GM18909 (cell line): ENCODE measurements around the gene CCDC28B.

Experiments
- ATAC-seq: cut with Tn5 transposase; IDR thresholded peaks from one replicate; pipeline ENCODE4 v1.9.1; 2021; ENCODE audit warnings: mild to moderate bottlenecking; ENCODE audit not compliant: unreplicated experiment, poor library complexity

CCDC28B gene

GRCh38 chr1:32192220-32192948 lies 8.0 kb upstream of the CCDC28B start:
- ATAC-seq = no peak

GRCh38 chr1:32194984-32195383 lies 5.4 kb upstream of the CCDC28B start:
- ATAC-seq = no peak

- ATAC-seq = no peak
Observed at GRCh38 chr1:32195531-32195930, 4.9 kb upstream of the CCDC28B start.

- no peak for ATAC-seq
Observed at GRCh38 chr1:32195972-32196823, 4.2 kb upstream of the CCDC28B start.

GRCh38 chr1:32197074-32197473 lies 3.3 kb upstream of the CCDC28B start:
- ATAC-seq = no peak

GRCh38 chr1:32197837-32198236 lies 2.6 kb upstream of the CCDC28B start:
- ATAC-seq = no peak

GRCh38 chr1:32198237-32199042 lies 2.0 kb upstream of the CCDC28B start:
- ATAC-seq = no peak

- no peak for ATAC-seq
Observed at GRCh38 chr1:32199043-32199716, 1.2 kb upstream of the CCDC28B start.

GRCh38 chr1:32199717-32200072 lies 700 bp upstream of the CCDC28B start:
- no peak for ATAC-seq

GRCh38 chr1:32201011-32201855 lies 838 bp downstream of the CCDC28B start:
- peak; percentile 45 for ATAC-seq

- ATAC-seq = no peak
Observed at GRCh38 chr1:32204943-32205361, 4.6 kb downstream of the CCDC28B start.

- peak; percentile 51 for ATAC-seq
Observed at GRCh38 chr1:32205401-32206370, 5.3 kb downstream of the CCDC28B start, which contains the start of gene IQCC. Gene IQCC, plus strand, starts transcription at chr1:32205671. Its CDS starts 11 bp downstream, at chr1:32205682.

- ATAC-seq = no peak
Observed at GRCh38 chr1:32208469-32208868, 8.1 kb downstream of the CCDC28B start.

GRCh38 chr1:32208891-32209328 lies 8.5 kb downstream of the CCDC28B start, which contains the start of gene DCDC2B:
Gene DCDC2B, plus strand, starts transcription at chr1:32209089. Its CDS starts 5 bp downstream, at chr1:32209094.
- ATAC-seq = no peak

GRCh38 chr1:32215629-32216480 lies 15.5 kb downstream of the CCDC28B start:
- ATAC-seq = no peak

- no peak for ATAC-seq
Observed at GRCh38 chr1:32216566-32216965, 16.2 kb downstream of the CCDC28B start.

- no peak for ATAC-seq
Observed at GRCh38 chr1:32219022-32219421, 18.6 kb downstream of the CCDC28B start.
